Measurements from ENCODE around the gene CXorf51B. TPM values are rescaled to one million over a fixed set of nuclear protein-coding genes. Genes with fewer than 3 reads are reported as not detected.
"Not testable (repeated sequence)": the region's sequence is repeated elsewhere in the genome, so short reads cannot be mapped to it uniquely, and the experiment has no call there.

Gene CXorf51B
- total RNA-seq: not detected

DNA sequence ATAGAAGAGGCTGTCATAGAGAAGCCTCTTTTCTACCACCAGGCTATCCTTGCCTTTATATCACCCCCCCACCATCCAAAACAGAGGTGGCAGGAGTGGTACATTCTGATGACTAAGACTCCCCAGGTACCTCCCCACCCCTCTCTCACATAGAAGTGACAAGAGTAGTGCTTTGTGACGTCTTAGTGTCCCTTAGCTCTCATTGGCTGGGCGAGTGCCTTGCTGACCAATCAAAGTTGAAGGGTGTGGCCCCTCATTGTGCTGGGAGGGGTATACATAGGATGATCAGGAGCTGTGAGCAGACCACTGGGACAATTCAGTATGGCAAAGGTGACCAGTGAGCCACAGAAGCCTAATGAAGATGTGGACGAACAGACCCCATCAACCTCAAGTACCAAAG, at the start of gene CXorf51B:
CXorf51B (plus strand) TSS at position 301 of the 400 bp plus-strand sequence; CDS start at position 322, 21 bp downstream.
- H3K27me3 Mint-ChIP-seq; H3K9me3 Mint-ChIP-seq; H3K36me3 Mint-ChIP-seq (ENCODE audit: low read depth); POLR2A ChIA-PET; H3K4me3 Mint-ChIP-seq; DNase-seq; H3K27ac Mint-ChIP-seq; H3K4me1 Mint-ChIP-seq; CTCF ChIA-PET: not testable (repeated sequence)

DNA sequence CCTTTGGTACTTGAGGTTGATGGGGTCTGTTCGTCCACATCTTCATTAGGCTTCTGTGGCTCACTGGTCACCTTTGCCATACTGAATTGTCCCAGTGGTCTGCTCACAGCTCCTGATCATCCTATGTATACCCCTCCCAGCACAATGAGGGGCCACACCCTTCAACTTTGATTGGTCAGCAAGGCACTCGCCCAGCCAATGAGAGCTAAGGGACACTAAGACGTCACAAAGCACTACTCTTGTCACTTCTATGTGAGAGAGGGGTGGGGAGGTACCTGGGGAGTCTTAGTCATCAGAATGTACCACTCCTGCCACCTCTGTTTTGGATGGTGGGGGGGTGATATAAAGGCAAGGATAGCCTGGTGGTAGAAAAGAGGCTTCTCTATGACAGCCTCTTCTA, 5.1 kb downstream of the CXorf51B start, which contains the start of gene CXorf51A:
CXorf51A (minus strand) TSS at position 101 of the 400 bp plus-strand sequence; CDS start at position 80, 21 bp downstream.
- H3K4me3 Mint-ChIP-seq; H3K4me1 Mint-ChIP-seq; POLR2A ChIA-PET; H3K9me3 Mint-ChIP-seq; H3K27ac Mint-ChIP-seq; H3K27me3 Mint-ChIP-seq; DNase-seq; CTCF ChIA-PET; H3K36me3 Mint-ChIP-seq (ENCODE audit: low read depth): not testable (repeated sequence)

DNA sequence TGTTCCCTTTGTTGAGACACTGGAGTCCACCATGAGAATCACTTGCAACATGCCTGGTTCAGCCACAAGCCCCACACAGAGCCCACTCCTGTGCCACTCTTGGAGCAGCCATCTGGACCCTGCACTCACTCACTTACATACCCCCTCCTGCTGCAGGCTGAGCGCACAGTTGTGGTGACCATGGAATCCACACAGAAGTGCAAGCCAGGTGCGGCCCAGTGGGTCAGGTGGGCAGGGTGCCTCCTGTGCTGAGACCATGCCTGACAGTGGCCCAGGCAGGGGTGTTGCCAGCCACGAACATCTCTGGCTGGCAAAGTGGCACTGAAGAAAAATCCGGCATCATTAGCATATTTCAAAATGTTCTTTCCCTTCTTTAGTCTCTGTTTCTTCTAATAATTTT, 22.4 kb downstream of the CXorf51B start:
- Mint-ChIP-seq H3K36me3 (ENCODE audit: low read depth) (no peaks in the 10 kb centered on the region), H3K4me3 (no peak overlapping the region), H3K9me3 (peaks cover 2% of the 10 kb centered on the region), H3K27ac (no peak overlapping the region), H3K4me1 (no peaks in the 10 kb centered on the region), H3K27me3 (no peaks in the 10 kb centered on the region)
- POLR2A ChIA-PET: no interaction called here
- DNase-seq: no peak
- CTCF ChIA-PET: no interaction called here

DNA sequence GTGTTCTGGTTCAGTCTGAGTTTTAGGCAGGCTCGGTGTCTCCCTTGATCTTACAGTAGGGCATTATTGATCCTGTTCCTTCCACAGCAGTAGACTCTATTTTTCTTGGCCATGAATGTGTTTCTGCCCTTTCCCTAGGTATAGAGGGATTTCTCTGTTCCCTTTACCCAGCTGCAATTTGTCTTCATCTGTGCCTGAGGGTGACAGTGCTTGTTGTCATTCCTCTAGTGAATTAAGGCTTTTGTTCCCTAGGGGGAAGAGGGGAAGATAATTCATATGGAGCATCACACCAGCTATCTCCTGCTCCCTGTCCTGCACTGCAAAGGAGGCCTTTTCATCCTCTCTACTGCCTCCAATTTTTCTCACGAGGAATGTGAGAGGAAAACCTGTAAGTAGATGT, 44.7 kb downstream of the CXorf51B start:
- Mint-ChIP-seq H3K4me3 (no peak overlapping the region), H3K36me3 (ENCODE audit: low read depth) (no peaks in the 10 kb centered on the region), H3K9me3 (peaks cover 1% of the 10 kb centered on the region), H3K27me3 (no peaks in the 10 kb centered on the region), H3K4me1 (no peaks in the 10 kb centered on the region), H3K27ac (no peak overlapping the region)
- CTCF ChIA-PET: no interaction called here
- POLR2A ChIA-PET: no interaction called here
- no peak for DNase-seq

Other genes with a start within 250 kb of the CXorf51B start
- not detected for gene CXorf51A, start 5.0 kb downstream of the CXorf51B start, total RNA-seq